HepG2 (cell line): ENCODE data around the gene CAMK1D. TPM values are rescaled to one million over a fixed set of nuclear protein-coding genes. Genes with fewer than 3 reads are reported as not detected.

Source experiments
- ATAC-seq: fragments of 200-7000 bp; cut with Tn5 transposase; 3 replicates; pipeline ENCODE4 v1.9.1; 2020; ENCODE audit warnings: mild to moderate bottlenecking, moderate library complexity
- BruUV-seq: library from RNA; stranded (reverse); fragments of 400-500 nt; replicated peaks from 2 replicates; lab custom pipeline; 2021; lab: Mats Ljungman, UMichigan
- CTCF ChIA-PET: fragments of 300-600 bp; formaldehyde crosslinking; extraction: SDS; loops from one replicate; lab custom pipeline; 2021; ENCODE audit warnings: low total read pairs, inconsistent platforms, low intra/inter-chr PET ratio; lab: Yijun Ruan, JAX
- POLR2A ChIA-PET: fragments of 350-600 bp; sonication (Branson Sonifier 250); formaldehyde crosslinking; loops from one replicate; lab custom pipeline; 2020; ENCODE audit warnings: antibody characterized with exemption, inconsistent platforms; lab: Yijun Ruan, JAX
- DNase-seq: peaks from one replicate; pipeline ENCODE4 v3.0.0-alpha.2; 2015; ENCODE audit warnings: low spot score
- FAIRE-seq: peaks from 3 replicates; lab custom pipeline; 2011; peaks lifted over from hg19 to GRCh38; lab: Jason Lieb, UNC
- H2AFZ ChIP-seq: one replicate; pipeline ENCODE4 v1.6.1; 2011; ENCODE audit warnings: low read length, inconsistent platforms
- H3K27ac ChIP-seq: fragments of 300-600 bp; 3 replicates; pipeline ENCODE4 v1.8.0; 2011; ENCODE audit warnings: mixed run types, mild to moderate bottlenecking, mixed read lengths, low read length, inconsistent platforms; ENCODE audit not compliant: insufficient read depth; ENCODE audit errors: extremely low read length
- H3K27me3 ChIP-seq, 2 experiments: fragments of 200-600 bp in 1 of 2; 2 replicates in 1 of 2; 3 replicates in 1 of 2; pipeline versions ENCODE4 v1.6.0 to v1.8.0; 2011; ENCODE audit warnings: low read length in 2 of 2, mild to moderate bottlenecking in 2 of 2, moderate library complexity in 2 of 2, inconsistent platforms in 1 of 2; ENCODE audit not compliant: insufficient read depth in 2 of 2, control insufficient read depth in 1 of 2
- H3K36me3 ChIP-seq, 2 experiments: fragments of 200-600 bp in 1 of 2; replicated peaks in 1 of 2; 2 replicates in 1 of 2; 3 replicates in 1 of 2; pipeline versions ENCODE4 v1.5.1 to v1.8.0; 2011; ENCODE audit warnings: low read length in 2 of 2, inconsistent platforms in 1 of 2; ENCODE audit not compliant: insufficient read depth in 2 of 2, control insufficient read depth in 1 of 2
- H3K4me1 ChIP-seq: 2 replicates; pipeline ENCODE4 v1.5.1; 2012; ENCODE audit warnings: low read length, inconsistent platforms; ENCODE audit not compliant: insufficient read depth
- H3K4me2 ChIP-seq: 2 replicates; pipeline ENCODE4 v1.6.0; 2011; ENCODE audit warnings: low read depth, low read length, inconsistent platforms
- H3K4me3 ChIP-seq, 3 experiments: fragments of 200-600 bp in 1 of 3; sonication (generic), shearing (Covaris generic) in 1 of 3; replicated peaks in 1 of 3; 2 replicates each; pipeline ENCODE4 v1.5.1; 2011 to 2016; ENCODE audit warnings: low read length in 3 of 3, inconsistent platforms in 2 of 3, low read depth in 2 of 3, mild to moderate bottlenecking in 2 of 3, control low read depth in 1 of 3, mixed read lengths in 1 of 3; ENCODE audit not compliant: insufficient read depth in 1 of 3
- H3K79me2 ChIP-seq: one replicate; pipeline ENCODE4 v1.6.1; 2011; ENCODE audit warnings: low read length, inconsistent platforms; ENCODE audit not compliant: insufficient read depth
- H3K9ac ChIP-seq: 2 replicates; pipeline ENCODE4 v1.6.0; 2011; ENCODE audit warnings: mild to moderate bottlenecking, low read depth, low read length, inconsistent platforms; ENCODE audit not compliant: insufficient read depth
- H3K9me3 ChIP-seq: 2 replicates; pipeline ENCODE4 v1.5.1; 2012; ENCODE audit warnings: mild to moderate bottlenecking, low read length
- H4K20me1 ChIP-seq: 2 replicates; pipeline ENCODE4 v1.6.0; 2011; ENCODE audit warnings: inconsistent platforms, mild to moderate bottlenecking, low read length, moderate library complexity; ENCODE audit not compliant: insufficient read depth
- FOXA1 ChIP-seq, 2 experiments: fragments of 450-650 bp in 1 of 2; sonication (generic) in 1 of 2; formaldehyde crosslinking in 1 of 2; IDR thresholded peaks; 2 replicates each; pipeline versions ENCODE4 v1.4.0 to v1.6.1; 2016 to 2020; ENCODE audit warnings: missing genetic modification reagents in 1 of 2
- HNF4A ChIP-seq: sonication (generic); formaldehyde crosslinking; IDR thresholded peaks from 2 replicates; pipeline ENCODE4 v1.4.0; 2020; ENCODE audit warnings: missing genetic modification reagents
- MYC ChIP-seq: sonication (generic); formaldehyde crosslinking; IDR thresholded peaks from 2 replicates; pipeline ENCODE4 v1.9.0; 2021; ENCODE audit warnings: missing genetic modification reagents, borderline replicate concordance
- SYNCRIP ChIP-seq: fragments of 200-400 bp; formaldehyde crosslinking; IDR thresholded peaks from 2 replicates; pipeline ENCODE4 v1.6.1; 2018; ENCODE audit warnings: mild to moderate bottlenecking, low read depth, low read length; ENCODE audit not compliant: insufficient read depth
- ZNF230 ChIP-seq: sonication (generic); formaldehyde crosslinking; IDR thresholded peaks from 2 replicates; pipeline ENCODE4 v1.4.0; 2020; ENCODE audit warnings: mild to moderate bottlenecking, missing genetic modification reagents
- ZNF44 ChIP-seq: sonication (generic); formaldehyde crosslinking; IDR thresholded peaks from 2 replicates; pipeline ENCODE4 v1.5.1; 2020; ENCODE audit warnings: mild to moderate bottlenecking, missing genetic modification reagents
- ZNF460 ChIP-seq: sonication (generic); formaldehyde crosslinking; IDR thresholded peaks from 2 replicates; pipeline ENCODE4 v1.5.1; 2020; ENCODE audit warnings: missing genetic modification reagents, mild to moderate bottlenecking, borderline replicate concordance
- ZNF468 ChIP-seq: sonication (generic); formaldehyde crosslinking; IDR thresholded peaks from 2 replicates; pipeline ENCODE4 v1.8.0; 2022; ENCODE audit warnings: mild to moderate bottlenecking, moderate library complexity, missing genetic modification reagents
- ZNF83 ChIP-seq: sonication (generic); formaldehyde crosslinking; IDR thresholded peaks from 2 replicates; pipeline ENCODE4 v1.4.0; 2020; ENCODE audit warnings: missing genetic modification reagents, mild to moderate bottlenecking, borderline replicate concordance
- WGBS: methylation state at CpG from one replicate; pipeline ENCODE4 v1.1.6; 2017; ENCODE audit warnings: low lambda C conversion rate; 5-methylcytosine and 5-hydroxymethylcytosine counted together
- in situ Hi-C: cut with HindIII; loops from 2 replicates; pipeline ENCODE4 v1.10.0; 2017; ENCODE audit warnings: low pct_unique_long_range_greater_than_20kb; ENCODE audit not compliant: extremely low pct_ligation_motif_present
- intact Hi-C: fragments of 100-400 bp; cut with micrococcal nuclease; formaldehyde crosslinking; loops from one replicate; pipeline ENCODE4 v1.10.0; 2022; ENCODE audit not compliant: unreplicated experiment
- polyA plus RNA-seq, 8 experiments: library from polyadenylated mRNA; depleted of rRNA in 3 of 8; stranded (reverse) in 7 of 8; unstranded in 1 of 8; fragments of >200 nt; fragmentation: Illumina TruSeq in 4 of 8; extraction: Trizol in 4 of 8; gene quantifications; 2 replicates each; pipeline versions ENCODE4 v1.2.1 to v1.2.3, GENCODE V29; 2011 to 2016; ENCODE audit warnings: low read depth in 4 of 8, missing spikeins in 1 of 8, mixed read lengths in 1 of 8; ENCODE audit not compliant: insufficient read depth in 1 of 8
- total RNA-seq, 5 experiments: library from RNA; depleted of rRNA; stranded (reverse); fragments of >200 nt; fragmentation: Illumina TruSeq; extraction: Trizol; gene quantifications; 2 replicates each; pipeline ENCODE4 v1.2.3, GENCODE V29; 2016; ENCODE audit warnings: low read depth in 1 of 5
- TF ChIP-seq, protein P1 (sequence below): IDR thresholded peaks from 2 replicates; pipeline ENCODE4 v1.6.1; 2012; ENCODE audit warnings: low read depth, low read length, improper control_type of control experiment
- TF ChIP-seq, protein P2 (sequence below): sonication (generic); formaldehyde crosslinking; IDR thresholded peaks from 2 replicates; pipeline ENCODE4 v1.8.1; 2023; ENCODE audit warnings: mild to moderate bottlenecking, missing genetic modification reagents
- TF ChIP-seq, protein P3 (sequence below): sonication (generic); formaldehyde crosslinking; IDR thresholded peaks from 2 replicates; pipeline ENCODE4 v1.9.0; 2022; ENCODE audit warnings: low read depth, missing genetic modification reagents

The CAMK1D gene
- total and polyA plus RNA-seq, 2 of the 13 experiments (the other 11 are each of a cell fraction or from before 2014, with no cell fraction given) = under 0.01 TPM; not detected in 1

DNA sequence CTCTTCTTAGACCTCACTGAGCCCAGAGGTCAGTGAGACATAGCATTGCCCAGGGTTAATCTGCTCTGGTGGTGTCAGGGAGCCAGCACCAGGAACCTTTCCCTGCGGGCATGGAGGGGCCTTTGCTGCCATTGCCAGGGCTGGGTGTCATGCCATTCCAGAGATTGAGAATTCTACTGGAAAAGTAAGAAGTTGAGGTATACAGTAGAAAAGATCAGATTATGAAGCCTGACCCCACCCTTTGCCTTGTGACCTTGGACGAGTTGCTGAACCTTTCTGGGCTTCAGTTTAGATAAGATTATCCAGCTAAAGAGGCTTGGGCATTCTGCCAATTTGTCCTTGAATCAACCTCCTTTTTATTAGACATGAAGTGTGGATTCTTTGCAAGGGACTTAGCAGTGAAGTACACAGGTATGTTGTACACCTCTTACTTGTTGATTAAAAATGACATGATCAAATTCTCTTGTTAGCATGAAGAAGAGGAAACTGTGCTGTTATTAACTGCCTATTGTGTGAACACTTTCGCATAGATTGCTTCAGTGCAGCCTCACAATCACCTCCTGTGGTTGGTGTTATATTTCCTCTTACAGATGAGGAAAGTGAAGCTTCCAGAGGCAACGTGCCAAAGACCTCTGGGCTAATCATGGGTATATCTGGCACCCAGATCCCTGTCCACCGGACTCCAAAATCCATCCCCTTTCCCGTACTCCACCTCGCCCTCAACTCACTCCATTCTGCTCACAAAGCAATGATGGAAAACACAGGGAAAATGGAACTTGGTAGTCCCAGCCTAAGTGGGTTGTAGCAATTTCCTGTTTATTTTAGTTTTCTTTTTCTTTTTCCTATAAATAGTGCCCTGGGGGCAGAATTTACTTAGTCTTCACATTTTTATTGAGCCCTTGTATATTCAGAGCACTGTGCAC is 151.3 kb downstream of the CAMK1D start:
- CTCF ChIA-PET = interaction anchor here (0.6 kb wide), 1 partner anchor 470 kb away, joined by 3 read pairs; no protein-coding TSS in a partner anchor
- in situ Hi-C loops = no loop called here
- no peak overlapping the region for H2AFZ ChIP-seq
- intact Hi-C loops = no loop called here
- TF ChIP-seq ZNF468 = no peak
- 40% methylated on average over 7 of the region's 7 CpGs for WGBS
- no peaks in the 10 kb centered on the region for H4K20me1 ChIP-seq
- ATAC-seq (no peak), FAIRE-seq (no peak), DNase-seq (no peak)
- H3K27me3 ChIP-seq = no peaks in the 10 kb centered on the region; a peak in 1 of 5 replicates
- no peak overlapping the region for H3K9ac ChIP-seq
- peaks cover 18% of the 10 kb centered on the region for H3K4me1 ChIP-seq
- H3K79me2 ChIP-seq = no peaks in the 10 kb centered on the region
- no peaks in the 10 kb centered on the region for H3K9me3 ChIP-seq
- no peak overlapping the region for H3K4me2 ChIP-seq
- H3K36me3 ChIP-seq = no peaks in the 10 kb centered on the region
- H3K4me3 ChIP-seq = no peak overlapping the region
- POLR2A ChIA-PET = no interaction called here
- H3K27ac ChIP-seq = no peak overlapping the region
- no TSS peak for BruUV-seq

DNA sequence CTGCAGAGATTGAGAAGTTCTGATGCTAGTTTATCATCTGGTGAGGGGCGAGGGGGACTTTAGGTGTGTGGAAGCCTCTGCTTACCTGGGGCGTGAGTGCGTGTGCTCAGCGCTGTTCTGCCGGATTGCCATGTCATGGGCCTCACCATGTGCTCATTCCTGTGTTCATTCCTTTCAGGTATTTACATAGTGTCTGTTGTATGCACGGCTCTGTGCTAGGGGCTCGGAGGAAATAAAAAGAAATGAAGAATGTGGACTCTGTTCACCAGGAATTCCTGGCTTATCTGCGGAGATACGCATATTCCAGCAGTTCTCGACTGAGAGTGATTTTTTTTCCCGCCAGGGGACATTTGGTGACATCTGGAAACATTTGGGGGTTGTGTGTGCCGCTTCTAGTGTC is 152.0 kb downstream of the CAMK1D start:
- no TSS peak for BruUV-seq
- no peak overlapping the region for H3K4me2 ChIP-seq
- in situ Hi-C loops = no loop called here
- WGBS = 1% methylated on average over 10 of the region's 12 CpGs
- DNase-seq (peak; percentile 67), FAIRE-seq (no peak), ATAC-seq (peak; percentile 87)
- POLR2A ChIA-PET = no interaction called here
- H3K79me2 ChIP-seq = no peaks in the 10 kb centered on the region
- no peaks in the 10 kb centered on the region for H4K20me1 ChIP-seq
- no peaks in the 10 kb centered on the region; a peak in 1 of 5 replicates for H3K27me3 ChIP-seq
- no peak overlapping the region for H3K4me3 ChIP-seq
- peaks cover 18% of the 10 kb centered on the region for H3K4me1 ChIP-seq
- no peaks in the 10 kb centered on the region for H3K9me3 ChIP-seq
- no peak overlapping the region for H3K9ac ChIP-seq
- no peak overlapping the region for H3K27ac ChIP-seq
- CTCF ChIA-PET = interaction anchor here (0.6 kb wide), 1 partner anchor 469 kb away, joined by 3 read pairs; no protein-coding TSS in a partner anchor
- no peaks in the 10 kb centered on the region for H3K36me3 ChIP-seq
- H2AFZ ChIP-seq = no peak overlapping the region
- intact Hi-C loops = no loop called here
- TF ChIP-seq MYC (CRISPR knock-in tag) (no peak), SYNCRIP (no peak), ZNF460 (CRISPR knock-in tag) (no peak), ZNF83 (CRISPR knock-in tag) (no peak), ZNF230 (no peak), HNF4A (0 out of 2 replicates have a peak, but pooled peaks have one; percentile 17), ZNF44 (CRISPR knock-in tag) (no peak), FOXA1 (IDR thresholded peaks at IDR 0.05) (no peak), FOXA1 (CRISPR knock-in tag; IDR thresholded peaks at IDR 0.05) (peak; percentile 52; the same call in 1 of the 2 replicates)
- TF ChIP-seq, protein P1, sequence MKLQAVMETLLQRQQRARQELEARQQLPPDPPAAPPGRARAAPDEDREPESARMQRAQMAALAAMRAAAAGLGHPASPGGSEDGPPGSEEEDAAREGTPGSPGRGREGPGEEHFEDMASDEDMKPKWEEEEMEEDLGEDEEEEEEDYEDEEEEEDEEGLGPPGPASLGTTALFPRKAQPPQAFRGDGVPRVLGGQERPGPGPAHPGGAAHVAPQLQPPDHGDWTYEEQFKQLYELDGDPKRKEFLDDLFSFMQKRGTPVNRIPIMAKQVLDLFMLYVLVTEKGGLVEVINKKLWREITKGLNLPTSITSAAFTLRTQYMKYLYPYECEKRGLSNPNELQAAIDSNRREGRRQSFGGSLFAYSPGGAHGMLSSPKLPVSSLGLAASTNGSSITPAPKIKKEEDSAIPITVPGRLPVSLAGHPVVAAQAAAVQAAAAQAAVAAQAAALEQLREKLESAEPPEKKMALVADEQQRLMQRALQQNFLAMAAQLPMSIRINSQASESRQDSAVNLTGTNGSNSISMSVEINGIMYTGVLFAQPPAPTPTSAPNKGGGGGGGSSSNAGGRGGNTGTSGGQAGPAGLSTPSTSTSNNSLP = peak; percentile 55; the same call in 1 of the 2 replicates
- TF ChIP-seq, protein P2, sequence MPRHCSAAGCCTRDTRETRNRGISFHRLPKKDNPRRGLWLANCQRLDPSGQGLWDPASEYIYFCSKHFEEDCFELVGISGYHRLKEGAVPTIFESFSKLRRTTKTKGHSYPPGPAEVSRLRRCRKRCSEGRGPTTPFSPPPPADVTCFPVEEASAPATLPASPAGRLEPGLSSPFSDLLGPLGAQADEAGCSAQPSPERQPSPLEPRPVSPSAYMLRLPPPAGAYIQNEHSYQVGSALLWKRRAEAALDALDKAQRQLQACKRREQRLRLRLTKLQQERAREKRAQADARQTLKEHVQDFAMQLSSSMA (CRISPR knock-in tag) = no peak
- TF ChIP-seq, protein P3, sequence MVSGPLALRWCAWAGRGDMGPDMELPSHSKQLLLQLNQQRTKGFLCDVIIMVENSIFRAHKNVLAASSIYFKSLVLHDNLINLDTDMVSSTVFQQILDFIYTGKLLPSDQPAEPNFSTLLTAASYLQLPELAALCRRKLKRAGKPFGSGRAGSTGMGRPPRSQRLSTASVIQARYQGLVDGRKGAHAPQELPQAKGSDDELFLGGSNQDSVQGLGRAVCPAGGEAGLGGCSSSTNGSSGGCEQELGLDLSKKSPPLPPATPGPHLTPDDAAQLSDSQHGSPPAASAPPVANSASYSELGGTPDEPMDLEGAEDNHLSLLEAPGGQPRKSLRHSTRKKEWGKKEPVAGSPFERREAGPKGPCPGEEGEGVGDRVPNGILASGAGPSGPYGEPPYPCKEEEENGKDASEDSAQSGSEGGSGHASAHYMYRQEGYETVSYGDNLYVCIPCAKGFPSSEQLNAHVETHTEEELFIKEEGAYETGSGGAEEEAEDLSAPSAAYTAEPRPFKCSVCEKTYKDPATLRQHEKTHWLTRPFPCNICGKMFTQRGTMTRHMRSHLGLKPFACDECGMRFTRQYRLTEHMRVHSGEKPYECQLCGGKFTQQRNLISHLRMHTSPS = no peak
